Measurements from ENCODE around the gene TRIM2.

- TF ChIP-seq, protein P1, sequence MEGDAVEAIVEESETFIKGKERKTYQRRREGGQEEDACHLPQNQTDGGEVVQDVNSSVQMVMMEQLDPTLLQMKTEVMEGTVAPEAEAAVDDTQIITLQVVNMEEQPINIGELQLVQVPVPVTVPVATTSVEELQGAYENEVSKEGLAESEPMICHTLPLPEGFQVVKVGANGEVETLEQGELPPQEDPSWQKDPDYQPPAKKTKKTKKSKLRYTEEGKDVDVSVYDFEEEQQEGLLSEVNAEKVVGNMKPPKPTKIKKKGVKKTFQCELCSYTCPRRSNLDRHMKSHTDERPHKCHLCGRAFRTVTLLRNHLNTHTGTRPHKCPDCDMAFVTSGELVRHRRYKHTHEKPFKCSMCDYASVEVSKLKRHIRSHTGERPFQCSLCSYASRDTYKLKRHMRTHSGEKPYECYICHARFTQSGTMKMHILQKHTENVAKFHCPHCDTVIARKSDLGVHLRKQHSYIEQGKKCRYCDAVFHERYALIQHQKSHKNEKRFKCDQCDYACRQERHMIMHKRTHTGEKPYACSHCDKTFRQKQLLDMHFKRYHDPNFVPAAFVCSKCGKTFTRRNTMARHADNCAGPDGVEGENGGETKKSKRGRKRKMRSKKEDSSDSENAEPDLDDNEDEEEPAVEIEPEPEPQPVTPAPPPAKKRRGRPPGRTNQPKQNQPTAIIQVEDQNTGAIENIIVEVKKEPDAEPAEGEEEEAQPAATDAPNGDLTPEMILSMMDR (IDR thresholded peaks at IDR 0.05) = no peak
- no peak for TF ChIP-seq POLR2A (IDR thresholded peaks at IDR 0.05)
Measured at GRCh38 chr4:153183146-153183545, 21.1 kb upstream of the TRIM2 start.
